ENCODE results near the gene MEIS1.

Gene MEIS1

DNA sequence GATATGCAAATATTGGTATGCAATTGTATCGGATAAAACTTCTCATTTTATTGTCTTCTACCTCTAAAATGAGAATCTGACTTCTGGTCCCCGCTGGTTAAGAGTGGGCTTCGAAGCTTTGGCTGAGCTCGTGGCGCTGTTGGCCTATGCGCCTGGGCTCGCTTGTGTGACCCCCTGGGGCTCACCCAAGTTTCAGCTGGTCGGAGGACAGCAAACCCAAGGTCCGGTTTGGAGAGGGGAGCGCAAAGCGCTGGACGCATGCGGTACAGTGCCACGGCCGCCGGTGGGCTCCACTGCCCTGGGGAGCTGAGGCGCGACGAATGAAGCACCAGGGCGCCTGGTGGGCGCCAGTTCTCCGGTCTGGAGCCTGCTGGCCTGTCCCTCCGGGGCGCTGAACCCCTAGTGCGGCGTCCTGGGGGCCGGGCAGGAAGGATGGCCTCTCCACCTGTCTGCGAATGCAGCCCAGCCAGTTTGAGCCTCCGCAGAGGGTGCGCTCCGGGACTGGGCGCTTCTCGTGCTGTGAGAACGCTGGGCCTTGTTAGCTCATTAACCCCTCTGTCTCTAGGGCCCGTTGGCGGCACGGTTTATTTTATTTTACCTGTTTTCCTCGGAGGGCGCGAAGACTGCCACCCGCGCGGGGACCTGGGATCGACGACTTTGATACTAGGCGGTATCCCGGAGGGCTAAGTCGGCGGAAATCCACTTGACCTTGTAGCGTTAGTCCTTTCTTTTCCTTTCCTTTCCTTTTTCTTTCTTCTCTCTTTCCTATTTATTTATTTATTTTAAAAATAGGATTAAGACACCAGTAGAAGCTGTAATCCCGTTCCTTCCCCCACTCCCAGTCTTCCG, 10.4 kb downstream of the MEIS1 start:
- DNase-seq: peak; percentile 57

DNA sequence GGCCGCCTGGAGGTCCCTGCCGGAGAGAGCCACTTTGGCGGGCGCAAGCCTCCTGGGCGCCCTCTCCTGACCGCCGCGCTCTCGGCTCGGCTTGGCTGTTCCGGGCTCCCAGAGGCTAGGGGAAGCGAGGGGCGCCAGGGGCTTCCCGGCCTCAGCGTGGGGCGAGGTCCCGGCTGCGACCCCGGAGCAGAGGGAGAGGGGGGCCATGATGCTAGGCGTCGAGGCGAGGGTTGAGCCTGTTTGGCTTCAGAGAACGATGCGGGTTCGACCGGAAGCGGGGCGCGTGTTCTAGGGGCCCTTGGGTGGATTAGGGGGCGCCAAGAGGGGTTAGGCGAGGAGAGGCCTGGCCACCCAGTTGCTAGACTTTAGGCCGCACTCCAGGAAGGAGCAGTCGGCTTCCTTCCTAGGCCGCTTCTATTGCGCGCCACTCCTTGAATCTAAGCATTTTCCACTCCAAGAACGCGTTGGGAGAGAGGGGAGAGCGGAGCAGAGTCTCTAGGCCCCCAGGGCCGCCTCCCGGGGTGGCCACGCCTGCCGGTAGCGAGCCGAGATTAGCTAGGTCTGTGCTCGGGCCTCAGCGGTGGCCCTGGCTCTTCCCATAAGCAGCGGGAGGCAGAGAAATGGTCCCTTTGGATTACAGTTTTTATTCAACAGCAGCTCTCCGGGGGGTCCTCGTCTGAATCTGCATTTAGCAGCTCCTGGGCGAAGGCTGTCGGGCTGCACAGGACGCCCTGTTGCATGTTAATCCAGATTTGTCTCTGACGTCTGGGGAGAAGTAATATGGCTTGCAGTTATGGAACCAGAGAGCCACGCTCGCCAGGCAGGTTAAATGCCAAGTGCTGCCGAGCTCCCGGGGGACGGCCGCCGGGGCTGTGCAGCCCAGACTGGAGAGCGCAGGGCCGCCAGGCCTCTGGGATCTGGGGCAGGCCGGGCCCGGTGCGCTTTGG, 11.3 kb downstream of the MEIS1 start:
- peak; percentile 70 for DNase-seq

GRCh38 chr2:66446941-66447340, 12.0 kb downstream of the MEIS1 start:
- DNase-seq: no peak

DNA sequence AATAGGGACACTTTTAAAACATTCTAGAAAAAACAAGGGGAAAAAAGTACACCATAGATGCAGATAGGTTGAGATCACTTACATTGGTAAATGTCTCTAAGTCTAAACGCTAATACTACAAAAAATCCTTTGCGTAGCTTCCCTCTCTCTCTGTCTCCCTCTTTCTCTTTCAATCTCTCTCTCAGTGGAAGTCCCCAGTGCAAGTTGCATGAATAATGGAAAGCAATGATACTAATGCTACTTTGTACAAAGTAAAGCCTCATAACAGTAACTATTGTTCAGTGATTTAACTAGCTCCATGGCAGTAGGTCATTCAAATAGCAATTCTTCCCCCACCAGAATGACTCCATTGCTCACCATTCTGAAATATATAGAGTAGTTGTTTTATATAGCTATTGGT, 12.8 kb downstream of the MEIS1 start:
- no peak for DNase-seq

DNA sequence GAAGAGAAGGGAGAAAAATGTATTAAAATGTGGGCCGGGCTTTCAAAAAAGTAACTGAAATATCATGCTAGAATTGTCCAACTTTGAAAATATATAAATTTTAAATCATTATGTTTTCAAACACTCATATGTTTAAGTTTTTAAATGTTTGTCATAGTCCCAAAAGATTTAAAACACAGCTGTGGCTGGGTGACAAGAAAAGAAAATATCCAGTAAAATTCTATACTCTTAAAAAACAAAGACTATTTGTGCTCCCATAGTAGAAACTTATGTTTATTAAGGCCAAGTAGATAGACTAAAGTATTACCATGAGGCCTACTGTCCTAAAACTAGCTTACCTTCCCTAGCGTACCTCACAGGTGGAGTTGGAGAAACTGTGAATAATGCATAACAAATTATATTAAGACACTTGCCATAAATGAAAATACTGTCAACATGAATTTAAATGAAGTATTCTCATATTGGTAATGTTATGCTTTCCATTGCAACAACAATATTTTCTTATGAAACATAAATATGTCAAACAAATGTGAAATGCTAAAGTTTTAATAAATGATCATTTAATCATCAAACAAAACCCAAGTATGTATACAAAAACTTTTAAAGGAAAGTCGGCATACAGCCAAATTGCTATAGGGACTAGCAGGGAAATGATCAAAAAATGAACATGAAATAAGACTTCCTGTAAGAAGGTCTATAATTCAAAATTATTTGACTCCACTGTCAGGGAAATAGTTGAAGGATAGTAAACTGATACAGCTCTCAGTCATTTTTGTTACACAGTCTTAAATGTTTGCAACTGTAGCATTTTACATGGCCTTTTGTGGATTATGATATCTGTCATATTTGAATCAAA, 13.4 kb downstream of the MEIS1 start:
- DNase-seq: no peak

DNA sequence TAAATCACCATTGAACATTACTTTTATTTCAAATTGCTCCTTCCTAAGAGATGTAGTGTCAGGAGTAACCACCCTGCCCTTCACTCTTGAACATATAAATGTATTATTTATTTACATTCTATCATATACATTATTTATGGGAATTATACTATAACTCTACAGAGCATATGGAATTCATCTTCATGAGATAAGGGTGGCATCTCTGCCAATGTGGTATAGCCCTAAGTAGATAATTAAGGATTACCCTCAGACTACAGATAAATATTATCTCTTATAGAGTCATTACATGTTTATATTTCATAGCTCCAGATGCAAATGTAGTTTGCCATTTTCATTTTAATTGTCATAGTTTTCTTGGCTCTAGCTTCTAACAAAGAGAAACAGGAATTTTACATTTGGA, 17.3 kb downstream of the MEIS1 start:
- DNase-seq: no peak

DNA sequence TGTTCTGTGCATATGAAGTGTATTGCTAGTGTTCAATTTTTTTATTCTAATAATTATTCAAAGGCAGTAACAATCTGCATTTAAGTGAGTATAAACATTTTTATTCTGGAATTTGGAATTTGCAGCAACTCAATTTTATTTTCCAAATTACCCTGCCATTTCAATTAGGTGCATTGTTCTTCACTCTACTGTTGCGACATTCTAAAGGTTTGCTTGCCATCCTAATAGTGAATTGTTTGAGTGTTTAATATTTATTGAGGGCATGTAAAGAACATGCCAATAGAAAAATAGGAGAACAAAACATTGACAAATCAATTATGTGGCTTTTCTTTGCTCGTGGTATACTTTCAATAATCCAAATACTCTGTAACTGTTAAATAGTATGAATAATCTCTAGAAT, 18.0 kb downstream of the MEIS1 start:
- DNase-seq: no peak

DNA sequence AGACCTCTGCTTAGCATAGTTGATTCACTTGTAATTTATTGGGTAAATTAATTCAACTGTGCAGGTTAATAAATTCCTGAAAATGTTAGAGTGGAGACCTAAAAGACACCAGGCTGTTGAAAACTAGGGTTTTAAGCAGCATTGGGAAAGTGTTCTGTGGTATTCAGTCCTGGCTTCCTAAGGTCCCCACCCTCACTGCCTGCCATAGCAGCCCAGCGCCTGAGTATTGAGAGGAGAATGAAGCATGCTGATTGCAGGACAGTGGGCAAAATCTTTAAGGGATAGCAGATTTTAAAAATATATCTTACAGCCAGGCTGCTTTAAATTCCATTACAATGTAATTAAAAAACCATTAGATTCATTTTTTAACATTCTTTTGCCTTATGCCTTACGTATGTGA, 20.6 kb downstream of the MEIS1 start:
- no peak for DNase-seq

DNA sequence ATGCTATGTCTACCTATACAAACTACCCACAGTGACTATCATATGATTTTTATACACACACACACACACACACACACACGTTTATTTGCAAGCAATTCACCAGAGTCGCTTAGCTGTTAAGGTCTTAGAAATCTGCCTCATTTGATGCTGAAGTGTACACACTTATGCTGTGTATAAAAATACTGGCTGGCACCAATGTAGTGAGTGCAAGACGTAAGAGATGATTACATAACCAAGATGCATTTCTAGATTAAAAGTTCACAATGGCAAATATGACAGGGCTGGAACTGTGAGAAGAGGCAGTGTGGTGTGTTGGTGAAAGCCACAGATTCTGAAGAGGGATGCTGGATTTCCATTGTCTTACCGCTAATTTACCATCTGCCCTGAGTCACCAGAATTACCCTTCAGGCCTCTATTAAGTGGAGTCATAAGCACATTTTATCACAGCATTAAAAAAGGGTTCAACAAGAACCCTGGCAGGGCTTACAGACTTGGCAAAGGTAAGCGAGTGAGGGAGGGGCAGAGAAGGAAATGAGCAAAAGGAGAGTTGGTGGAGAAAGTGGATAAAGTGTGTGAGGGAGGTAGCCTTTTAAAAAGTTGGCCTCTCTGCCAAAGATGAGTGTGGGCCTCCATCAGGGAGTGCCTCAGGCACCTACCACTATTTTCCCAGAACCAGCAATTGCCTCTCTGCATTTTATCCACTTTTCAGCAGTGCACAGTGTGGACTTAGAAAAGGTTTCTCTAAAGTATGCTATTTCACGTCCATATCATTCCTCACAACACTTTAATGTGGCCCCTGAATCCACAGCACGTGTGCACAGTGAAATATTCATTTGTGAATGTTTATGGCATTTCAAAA, 21.5 kb downstream of the MEIS1 start:
- no peak for DNase-seq

DNA sequence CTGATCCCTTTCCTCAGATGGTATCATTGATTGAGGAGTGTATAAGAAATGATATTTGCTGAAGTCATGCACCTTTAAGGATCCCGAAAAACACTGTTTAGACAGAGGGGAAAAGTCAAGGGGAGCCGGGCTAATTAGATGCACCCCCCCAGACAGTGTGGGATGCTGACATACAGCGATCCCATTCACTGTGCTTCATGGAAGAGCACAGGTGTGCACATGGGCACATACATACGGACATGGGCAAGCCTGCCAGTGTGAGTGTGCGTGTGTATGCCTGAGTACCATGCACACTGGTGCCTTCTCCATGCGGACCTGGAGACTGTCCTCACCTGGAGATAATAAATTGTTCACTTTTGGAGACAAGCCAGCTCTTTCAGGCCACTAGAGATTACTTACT, 22.6 kb downstream of the MEIS1 start:
- no peak for DNase-seq

- no peak for DNase-seq
Measured at GRCh38 chr2:66460031-66460430, 25.1 kb downstream of the MEIS1 start.

DNA sequence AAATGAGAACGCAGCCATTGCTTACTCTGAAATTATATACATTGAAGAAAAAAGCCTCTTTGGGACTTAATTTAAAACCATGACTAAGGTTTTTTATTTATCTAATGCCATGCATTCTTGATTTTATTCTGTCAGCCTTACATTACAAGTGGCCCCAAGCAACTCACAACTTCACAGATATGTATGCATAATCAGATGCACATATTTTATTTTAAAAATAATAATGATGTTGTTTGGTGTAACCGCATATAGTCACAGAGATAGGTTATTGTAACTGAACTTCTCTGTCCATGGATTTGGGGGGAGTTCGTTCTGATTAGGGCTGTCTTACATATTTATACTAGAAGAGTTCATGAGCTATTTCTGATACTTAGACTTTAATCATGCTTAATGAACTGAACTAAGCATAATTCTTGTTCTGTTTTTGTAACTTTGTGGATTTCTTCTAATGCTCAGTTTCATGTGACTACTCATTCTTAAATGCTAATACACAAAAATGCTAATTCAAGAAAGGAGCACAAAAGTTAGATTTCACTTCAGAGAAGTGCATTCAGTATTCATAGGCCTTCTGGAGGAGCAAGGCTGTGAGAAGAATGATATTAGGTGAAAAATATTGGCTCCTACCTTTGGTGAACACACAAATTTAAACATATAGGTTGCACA, 26.2 kb downstream of the MEIS1 start:
- no peak for DNase-seq

DNA sequence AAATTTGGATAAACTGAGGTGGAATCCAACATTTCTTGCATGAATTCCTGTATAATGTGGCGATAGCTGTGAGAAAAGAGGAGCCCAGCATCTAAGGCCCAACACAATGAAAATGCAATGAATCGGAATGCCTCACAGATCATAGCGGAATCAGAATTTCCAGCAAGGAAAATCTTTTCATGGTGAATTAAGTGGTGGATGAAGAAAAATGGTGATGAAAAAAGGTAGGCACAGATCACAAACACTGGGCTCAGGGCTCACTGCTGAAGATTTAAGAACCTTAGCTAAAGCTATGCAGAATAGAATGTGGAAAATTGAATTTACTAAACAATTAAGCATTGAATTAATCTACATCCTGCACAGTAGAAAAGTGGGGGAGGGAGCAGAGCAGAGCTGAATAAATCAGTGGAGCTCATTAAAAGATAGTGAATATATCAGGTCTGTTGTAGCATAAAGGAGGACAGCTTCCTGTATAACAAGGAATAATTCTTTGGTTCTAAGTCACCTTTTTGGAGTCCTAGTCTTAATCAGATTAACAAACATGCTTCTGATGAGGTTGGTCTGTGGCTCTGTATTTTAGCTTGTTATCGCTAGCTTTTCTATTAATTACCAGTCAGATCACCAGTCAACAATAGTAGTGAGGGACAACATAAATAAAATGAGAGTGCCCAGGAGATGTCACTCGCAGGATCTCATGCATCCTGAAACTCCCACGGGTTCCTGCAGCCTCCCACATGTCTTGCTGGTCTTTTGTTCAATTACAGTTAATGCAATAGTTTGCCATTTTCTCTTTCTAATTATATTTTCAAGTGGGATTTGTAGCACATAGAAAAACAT, 27.0 kb downstream of the MEIS1 start:
- DNase-seq: no peak

- DNase-seq: no peak
Measured at GRCh38 chr2:66462501-66462825, 27.5 kb downstream of the MEIS1 start.

GRCh38 chr2:66463206-66463755, 28.4 kb downstream of the MEIS1 start:
- no peak for DNase-seq

DNA sequence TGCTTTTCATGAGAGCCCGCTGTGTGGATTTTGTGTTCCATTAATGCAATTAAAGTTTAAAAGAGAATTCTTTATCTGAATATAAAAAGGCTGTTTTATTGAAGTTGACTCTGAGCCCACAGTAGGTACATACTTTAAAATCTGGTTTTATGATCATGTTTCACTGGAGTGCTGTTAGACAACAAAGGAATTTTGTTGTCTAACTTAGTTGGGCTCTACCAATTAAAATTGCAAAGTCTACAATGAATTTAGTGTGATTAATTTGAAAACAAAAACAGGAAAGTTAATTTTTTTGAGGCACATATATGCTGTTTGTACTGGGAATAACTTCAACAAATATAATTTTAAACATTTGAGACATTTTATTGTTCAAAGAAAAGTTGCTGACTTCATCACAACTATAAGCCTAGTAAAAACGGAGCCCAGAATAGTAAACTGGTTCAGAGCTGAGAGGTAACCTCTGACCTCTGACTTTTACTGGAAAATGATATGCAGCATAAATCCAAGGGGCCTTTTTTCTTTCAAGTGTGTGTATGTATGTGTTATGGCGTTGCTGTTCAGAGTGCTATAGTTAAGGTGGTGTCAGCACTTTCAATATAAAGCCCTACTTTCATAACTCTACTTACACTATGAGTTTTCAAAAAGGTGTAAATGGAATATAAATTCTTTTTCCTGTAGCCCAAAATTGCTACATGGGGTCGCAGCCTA, 30.2 kb downstream of the MEIS1 start:
- no peak for DNase-seq

GRCh38 chr2:66466433-66466832, 31.5 kb downstream of the MEIS1 start:
- DNase-seq: no peak

DNA sequence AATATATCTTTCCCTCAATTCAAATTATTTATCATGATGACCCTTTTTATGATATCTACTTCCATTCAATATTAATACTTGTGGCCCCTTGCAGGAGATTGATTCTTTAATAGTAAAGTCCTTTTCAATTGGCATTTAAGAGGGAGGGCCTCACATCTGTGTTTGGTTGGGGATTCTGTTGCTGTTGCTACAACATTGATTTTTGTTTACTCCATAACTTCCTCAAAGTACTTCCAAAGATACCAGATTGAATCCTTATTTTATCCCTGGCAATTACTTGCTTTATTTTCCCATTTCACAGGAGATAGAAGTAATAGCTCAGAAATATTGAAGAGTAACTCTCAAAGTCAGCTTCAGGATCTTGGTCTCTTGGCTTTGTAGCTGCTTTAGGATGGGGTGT, 32.8 kb downstream of the MEIS1 start:
- DNase-seq: no peak

- no peak for DNase-seq
Measured at GRCh38 chr2:66469214-66469902, 34.4 kb downstream of the MEIS1 start.
